PFSK-1 (cell line): ENCODE data around the gene ACYP1.

Source experiments
- FOXP2 ChIP-seq: optimal IDR thresholded peaks from 2 replicates; pipeline ENCODE3; 2011; ENCODE audit warnings: borderline replicate concordance, control low read depth, inconsistent platforms; ENCODE audit not compliant: insufficient read depth; ENCODE audit errors: extremely low read length, extremely low read depth
- POLR2AphosphoS5 ChIP-seq: IDR thresholded peaks from 2 replicates; pipeline ENCODE4 v1.6.1; 2012; ENCODE audit warnings: low read depth, mild to moderate bottlenecking, control low read depth, low read length, moderate library complexity
- SIN3A ChIP-seq: IDR thresholded peaks from 2 replicates; pipeline ENCODE4 v1.6.1; 2012; ENCODE audit warnings: mild to moderate bottlenecking, low read length, moderate library complexity, borderline replicate concordance; ENCODE audit not compliant: insufficient read depth
- TAF1 ChIP-seq: IDR thresholded peaks from 2 replicates; pipeline ENCODE4 v1.6.1; 2012; ENCODE audit warnings: low read length, control low read depth, borderline replicate concordance; ENCODE audit not compliant: insufficient read depth
- TF ChIP-seq, protein P1 (sequence below), 2 experiments: IDR thresholded peaks; 2 replicates each; pipeline versions ENCODE4 v1.6.1 to v1.8.0; 2011 to 2012; ENCODE audit warnings: low read depth in 2 of 2, low read length in 2 of 2, control low read depth in 1 of 2, inconsistent platforms in 1 of 2, mild to moderate bottlenecking in 1 of 2, moderate library complexity in 1 of 2; ENCODE audit not compliant: insufficient read depth in 1 of 2

ACYP1 gene

DNA sequence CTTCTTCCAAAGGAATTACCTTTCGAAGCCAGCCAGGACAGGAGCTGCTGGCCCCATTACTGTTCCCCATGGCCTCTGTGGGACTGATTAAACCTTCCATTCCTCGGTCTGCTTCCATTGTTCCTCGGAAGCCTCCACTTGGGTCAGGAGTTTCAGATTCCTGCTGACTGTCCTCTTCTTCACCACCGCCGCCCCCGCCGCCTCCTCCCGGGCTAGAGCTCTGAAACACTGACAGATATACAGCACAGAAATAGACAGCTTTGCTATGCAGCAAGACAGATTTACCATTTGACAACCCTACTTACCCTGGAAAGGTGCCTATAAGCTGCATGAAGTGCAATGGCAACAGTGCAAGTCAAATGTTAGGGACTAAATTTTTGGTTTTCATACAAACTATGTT lies 27.4 kb upstream of the ACYP1 start:
- TF ChIP-seq SIN3A: no peak
- no peak for TF ChIP-seq POLR2AphosphoS5
- no peak for TF ChIP-seq TAF1
- no peak for TF ChIP-seq FOXP2
- TF ChIP-seq, protein P1, sequence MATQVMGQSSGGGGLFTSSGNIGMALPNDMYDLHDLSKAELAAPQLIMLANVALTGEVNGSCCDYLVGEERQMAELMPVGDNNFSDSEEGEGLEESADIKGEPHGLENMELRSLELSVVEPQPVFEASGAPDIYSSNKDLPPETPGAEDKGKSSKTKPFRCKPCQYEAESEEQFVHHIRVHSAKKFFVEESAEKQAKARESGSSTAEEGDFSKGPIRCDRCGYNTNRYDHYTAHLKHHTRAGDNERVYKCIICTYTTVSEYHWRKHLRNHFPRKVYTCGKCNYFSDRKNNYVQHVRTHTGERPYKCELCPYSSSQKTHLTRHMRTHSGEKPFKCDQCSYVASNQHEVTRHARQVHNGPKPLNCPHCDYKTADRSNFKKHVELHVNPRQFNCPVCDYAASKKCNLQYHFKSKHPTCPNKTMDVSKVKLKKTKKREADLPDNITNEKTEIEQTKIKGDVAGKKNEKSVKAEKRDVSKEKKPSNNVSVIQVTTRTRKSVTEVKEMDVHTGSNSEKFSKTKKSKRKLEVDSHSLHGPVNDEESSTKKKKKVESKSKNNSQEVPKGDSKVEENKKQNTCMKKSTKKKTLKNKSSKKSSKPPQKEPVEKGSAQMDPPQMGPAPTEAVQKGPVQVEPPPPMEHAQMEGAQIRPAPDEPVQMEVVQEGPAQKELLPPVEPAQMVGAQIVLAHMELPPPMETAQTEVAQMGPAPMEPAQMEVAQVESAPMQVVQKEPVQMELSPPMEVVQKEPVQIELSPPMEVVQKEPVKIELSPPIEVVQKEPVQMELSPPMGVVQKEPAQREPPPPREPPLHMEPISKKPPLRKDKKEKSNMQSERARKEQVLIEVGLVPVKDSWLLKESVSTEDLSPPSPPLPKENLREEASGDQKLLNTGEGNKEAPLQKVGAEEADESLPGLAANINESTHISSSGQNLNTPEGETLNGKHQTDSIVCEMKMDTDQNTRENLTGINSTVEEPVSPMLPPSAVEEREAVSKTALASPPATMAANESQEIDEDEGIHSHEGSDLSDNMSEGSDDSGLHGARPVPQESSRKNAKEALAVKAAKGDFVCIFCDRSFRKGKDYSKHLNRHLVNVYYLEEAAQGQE (IDR thresholded peaks at IDR 0.05; ENCODE audit: insufficient read depth in 1 of 2, low read depth in 2 of 2, low read length in 2 of 2): no peak

DNA sequence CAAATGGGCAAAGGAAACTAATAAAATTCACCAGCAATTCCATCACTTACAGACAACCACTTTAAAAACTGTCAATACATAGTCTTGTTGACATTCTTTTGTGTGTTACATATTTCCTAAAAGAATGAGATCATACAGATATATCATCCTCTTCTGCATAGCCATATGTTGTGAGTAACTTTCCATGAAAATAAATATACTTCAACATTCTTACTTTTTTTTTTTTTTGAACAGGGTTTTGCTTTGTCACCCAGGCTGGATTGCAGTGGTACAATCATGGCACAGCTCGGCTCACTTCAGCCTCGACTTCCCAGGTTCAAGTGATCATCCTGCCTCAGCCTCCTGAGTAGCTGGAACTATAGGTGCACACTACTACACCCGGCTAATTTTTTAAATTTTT lies 26.5 kb upstream of the ACYP1 start:
- TF ChIP-seq POLR2AphosphoS5 (no peak), TAF1 (no peak), FOXP2 (no peak), SIN3A (no peak)
- TF ChIP-seq, protein P1 (IDR thresholded peaks at IDR 0.05; ENCODE audit: insufficient read depth in 1 of 2, low read depth in 2 of 2, low read length in 2 of 2): no peak

DNA sequence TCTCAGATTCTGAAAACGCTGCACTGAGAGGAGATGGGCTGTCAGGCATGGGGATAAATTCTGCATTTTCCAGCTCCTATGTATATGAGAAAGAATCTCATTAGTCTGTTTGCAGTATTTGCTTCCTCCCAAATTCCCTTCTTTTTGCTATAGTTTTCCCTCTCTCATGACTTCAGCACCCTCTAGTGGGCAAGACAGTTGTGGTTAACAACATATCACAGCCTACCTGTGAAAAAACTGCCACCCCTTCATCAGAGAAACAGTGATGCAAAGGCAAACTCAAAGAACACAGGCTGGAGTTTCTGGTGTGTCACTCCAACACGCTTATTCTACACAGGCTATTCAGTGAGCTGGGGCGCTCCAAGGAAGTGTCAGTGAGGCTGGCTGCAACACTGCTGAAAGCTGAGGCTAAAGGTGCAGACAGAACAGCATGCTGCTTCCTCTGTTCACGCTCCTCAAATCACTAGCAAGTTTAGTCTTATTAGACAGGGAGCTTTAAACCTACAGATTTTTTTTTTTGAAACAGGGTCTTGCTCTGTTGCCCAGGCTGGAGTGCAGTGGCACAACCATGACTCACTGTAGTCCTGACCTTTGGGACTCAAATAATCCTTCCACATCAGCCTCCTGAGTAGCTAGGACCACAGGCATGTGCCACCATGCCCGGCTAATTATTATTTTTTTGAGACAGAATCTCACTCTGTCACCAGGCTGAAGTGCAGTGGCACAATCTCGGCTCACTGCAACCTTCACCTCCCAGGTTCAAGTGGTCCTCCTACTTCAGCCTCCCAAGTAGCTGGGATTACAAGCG lies 24.9 kb upstream of the ACYP1 start:
- TF ChIP-seq FOXP2 (no peak), TAF1 (no peak), SIN3A (no peak), POLR2AphosphoS5 (no peak)
- TF ChIP-seq, protein P1 (IDR thresholded peaks at IDR 0.05; ENCODE audit: insufficient read depth in 1 of 2, low read depth in 2 of 2, low read length in 2 of 2): no peak

DNA sequence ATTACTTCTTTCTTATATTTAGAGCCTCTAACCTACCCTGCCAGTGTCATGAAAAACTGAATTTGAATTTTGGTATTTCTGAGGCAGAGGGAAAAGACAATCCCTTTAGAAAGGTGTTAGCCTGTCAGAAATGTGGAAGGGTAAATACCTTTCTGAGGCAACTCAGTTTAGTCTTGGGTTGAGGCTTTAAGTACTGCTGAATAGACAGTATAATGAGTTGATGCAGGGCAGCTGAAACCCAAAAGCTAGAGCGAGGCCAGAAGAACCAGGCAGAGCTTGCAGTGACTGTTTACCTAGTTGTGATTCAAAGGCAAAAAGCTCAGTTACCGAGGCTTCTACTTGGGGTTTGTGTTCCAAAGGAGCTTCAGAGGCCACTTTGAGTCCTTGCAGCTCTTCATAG lies 24.3 kb upstream of the ACYP1 start:
- TF ChIP-seq SIN3A (no peak), TAF1 (no peak), FOXP2 (no peak), POLR2AphosphoS5 (no peak)
- TF ChIP-seq, protein P1 (IDR thresholded peaks at IDR 0.05; ENCODE audit: insufficient read depth in 1 of 2, low read depth in 2 of 2, low read length in 2 of 2): no peak
